Activated CD4-positive, alpha-beta T cell treated with anti-CD3 and anti-CD28 coated beads for 36 hours (primary cell): ENCODE data around the gene LANCL2. TPM values are rescaled to one million over a fixed set of nuclear protein-coding genes. Genes with fewer than 3 reads are reported as not detected.
A peak's percentile ranks its signal among the peaks of the same experiment; 100 is the strongest.

ENCODE experiments used
- ATAC-seq: fragments of 200-7000 bp; cut with Tn5 transposase; one replicate; pipeline ENCODE4 v1.10.0; 2021; ENCODE audit warnings: mild to moderate bottlenecking, moderate library complexity
- CTCF ChIA-PET: fragments of 350-600 bp; sonication (Branson Sonifier 250); formaldehyde crosslinking; loops from one replicate; lab custom pipeline; 2021; ENCODE audit warnings: antibody characterized with exemption; lab: Charles Lee
- POLR2A ChIA-PET: fragments of 350-600 bp; sonication (Branson Sonifier 250); formaldehyde crosslinking; loops from one replicate; lab custom pipeline; 2021; ENCODE audit warnings: antibody characterized with exemption, inconsistent platforms; lab: Charles Lee
- DNase-seq: peaks from one replicate; pipeline ENCODE4 v3.0.0-alpha.2; 2020
- H3K27ac Mint-ChIP-seq: one replicate; pipeline ENCODE4 v1.8.0; 2021; ENCODE audit warnings: mixed read lengths
- H3K27me3 Mint-ChIP-seq: one replicate; pipeline ENCODE4 v1.8.0; 2021; ENCODE audit warnings: mixed read lengths
- H3K36me3 Mint-ChIP-seq: one replicate; pipeline ENCODE4 v1.8.0; 2021; ENCODE audit warnings: low read depth, mixed read lengths
- H3K4me1 Mint-ChIP-seq: one replicate; pipeline ENCODE4 v1.8.0; 2021; ENCODE audit warnings: mixed read lengths
- H3K4me3 Mint-ChIP-seq: one replicate; pipeline ENCODE4 v1.8.0; 2021; ENCODE audit warnings: mild to moderate bottlenecking, moderate library complexity, mixed read lengths
- H3K9me3 Mint-ChIP-seq: one replicate; pipeline ENCODE4 v1.8.0; 2021; ENCODE audit warnings: low read depth, mixed read lengths
- intact Hi-C, 2 experiments: fragments of 100-400 bp; cut with DNase I in 1 of 2; cut with micrococcal nuclease in 1 of 2; formaldehyde crosslinking; loops; one replicate each; pipeline versions ENCODE4 v1.14.2 to v1.15.1; 2022 to 2024; cut with DNase I, micrococcal nuclease
- total RNA-seq, 2 experiments: library from RNA; stranded (reverse); gene quantifications; one replicate each; pipeline ENCODE4 v1.2.3, GENCODE V29; 2021

LANCL2 gene
- total RNA-seq, 2 experiments from 2014 or later: 11.1 to 11.7 TPM

DNA sequence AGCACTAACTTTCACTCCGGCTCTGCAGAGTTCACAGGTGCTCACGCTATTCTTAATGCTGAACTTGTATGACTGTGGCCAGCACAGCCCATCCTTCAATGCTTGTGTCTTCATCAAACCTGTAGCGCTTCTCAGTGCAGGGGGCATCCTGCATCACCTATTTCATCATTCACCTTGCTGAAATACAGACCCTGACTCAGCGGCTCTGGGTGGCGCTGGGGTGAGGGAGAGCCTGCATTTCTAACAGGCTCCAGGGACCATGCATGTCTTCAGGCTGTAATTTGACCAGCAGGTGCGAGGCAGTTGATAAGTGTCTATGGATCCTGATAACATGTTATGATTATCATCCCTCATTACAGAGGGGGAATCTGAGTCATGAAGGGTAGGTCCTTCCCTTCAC is 117.9 kb downstream of the LANCL2 start:
- peaks cover 73% of the 10 kb centered on the region for H3K4me1 Mint-ChIP-seq
- intact Hi-C loops: no loop called here
- peak overlapping the region; percentile 63 for H3K27ac Mint-ChIP-seq
- DNase-seq (no peak), ATAC-seq (peak; percentile 24)
- H3K27me3 Mint-ChIP-seq: no peaks in the 10 kb centered on the region
- ChIA-PET CTCF (no interaction called here), POLR2A (no interaction called here)
- no peaks in the 10 kb centered on the region for H3K9me3 Mint-ChIP-seq
- H3K36me3 Mint-ChIP-seq: peaks cover 37% of the 10 kb centered on the region
- no peak overlapping the region for H3K4me3 Mint-ChIP-seq

Other genes with a start within 250 kb of the LANCL2 start
- gene VOPP1, start 207.2 kb downstream of the LANCL2 start, total RNA-seq: 10 to 100 TPM; 63.7 to 64.2 TPM